DOHH2 (cell line): ENCODE measurements around the gene RPL18A.

ENCODE experiments used
- H3F3A ChIP-seq: fragments of 200-600 bp; sonication (generic), shearing (Covaris generic); 2 replicates; pipeline ENCODE4 v1.6.0; 2016; ENCODE audit warnings: antibody characterized with exemption, mild to moderate bottlenecking; ENCODE audit not compliant: control insufficient read depth, insufficient read depth
- H3K27ac ChIP-seq: fragments of 200-600 bp; sonication (generic); 2 replicates; pipeline ENCODE4 v1.5.1; 2014; ENCODE audit warnings: low read depth, mild to moderate bottlenecking, low read length, moderate library complexity
- H3K27me3 ChIP-seq: fragments of 200-600 bp; sonication (generic); 2 replicates; pipeline ENCODE4 v1.6.1; 2014; ENCODE audit warnings: mild to moderate bottlenecking, low read length, mixed read lengths; ENCODE audit not compliant: control insufficient read depth
- H3K36me3 ChIP-seq: fragments of 200-600 bp; sonication (generic); 2 replicates; pipeline ENCODE4 v1.6.1; 2014; ENCODE audit warnings: mild to moderate bottlenecking, low read length, moderate library complexity, mixed read lengths; ENCODE audit not compliant: control insufficient read depth
- H3K4me1 ChIP-seq: fragments of 200-600 bp; sonication (generic); 2 replicates; pipeline ENCODE4 v1.6.1; 2014; ENCODE audit warnings: mild to moderate bottlenecking, low read length, mixed read lengths; ENCODE audit not compliant: control insufficient read depth
- H3K4me2 ChIP-seq: fragments of 200-600 bp; sonication (generic); 2 replicates; pipeline ENCODE4 v1.6.0; 2014; ENCODE audit warnings: mild to moderate bottlenecking, low read length, moderate library complexity
- H3K4me3 ChIP-seq: fragments of 200-600 bp; sonication (generic); 2 replicates; pipeline ENCODE4 v1.5.1; 2014; ENCODE audit warnings: mild to moderate bottlenecking, low read length, mixed read lengths
- H3K79me2 ChIP-seq: fragments of 200-600 bp; sonication (generic); 2 replicates; pipeline ENCODE4 v1.6.1; 2014; ENCODE audit warnings: mild to moderate bottlenecking, low read length, mixed read lengths; ENCODE audit not compliant: control insufficient read depth
- H3K9me2 ChIP-seq: fragments of 200-600 bp; sonication (generic); replicated peaks from 2 replicates; pipeline ENCODE4 v1.6.1; 2014; ENCODE audit warnings: mild to moderate bottlenecking, low read length, mixed read lengths; ENCODE audit not compliant: control insufficient read depth
- H3K9me3 ChIP-seq: fragments of 200-600 bp; sonication (generic); 2 replicates; pipeline ENCODE4 v1.6.1; 2014; ENCODE audit warnings: antibody characterized with exemption, low read length, mixed read lengths; ENCODE audit not compliant: control insufficient read depth, insufficient read depth
- H4K20me1 ChIP-seq: fragments of 200-600 bp; sonication (generic); 2 replicates; pipeline ENCODE4 v1.6.0; 2014; ENCODE audit warnings: low read depth, mild to moderate bottlenecking, antibody characterized with exemption, low read length, moderate library complexity; ENCODE audit not compliant: control insufficient read depth, insufficient read depth
- CTCF ChIP-seq: fragments of 200-600 bp; sonication (generic); IDR thresholded peaks from one replicate; pipeline ENCODE4 v1.5.1; 2014; ENCODE audit warnings: antibody characterized with exemption, mild to moderate bottlenecking, low read depth, low read length; ENCODE audit not compliant: poor library complexity, severe bottlenecking
- EZH2phosphoT487 ChIP-seq: fragments of 200-600 bp; sonication (generic); IDR thresholded peaks from 2 replicates; pipeline ENCODE4 v1.6.1; 2017; ENCODE audit warnings: borderline replicate concordance, mild to moderate bottlenecking, antibody characterized with exemption, low read length, moderate library complexity, mixed read lengths

The RPL18A gene

GRCh38 chr19:17824339-17824738 is 35.4 kb upstream of the RPL18A start:
- Histone ChIP-seq H3K9me2 (no peaks in the 10 kb centered on the region), H3K4me2 (no peak overlapping the region)

GRCh38 chr19:17826508-17827056 is 33.1 kb upstream of the RPL18A start:
- Histone ChIP-seq H3F3A (no peaks in the 10 kb centered on the region), H3K4me2 (no peak overlapping the region), H3K9me2 (no peaks in the 10 kb centered on the region), H3K9me3 (peaks cover 4% of the 10 kb centered on the region; the same call in 1 of the 2 replicates), H4K20me1 (no peaks in the 10 kb centered on the region), H3K36me3 (no peaks in the 10 kb centered on the region), H3K4me3 (no peak overlapping the region), H3K27me3 (no peaks in the 10 kb centered on the region), H3K4me1 (no peaks in the 10 kb centered on the region), H3K79me2 (no peaks in the 10 kb centered on the region), H3K27ac (no peak overlapping the region)
- TF ChIP-seq EZH2phosphoT487: no peak
- no peak for TF ChIP-seq CTCF

More at GRCh38 chr19:17824339-17824738, 35.4 kb upstream of the RPL18A start:
- Histone ChIP-seq H3K4me3 (no peak overlapping the region), H3K27me3 (no peaks in the 10 kb centered on the region), H3K79me2 (no peaks in the 10 kb centered on the region), H3K36me3 (no peaks in the 10 kb centered on the region), H3F3A (no peaks in the 10 kb centered on the region), H3K9me3 (no peaks in the 10 kb centered on the region), H4K20me1 (no peaks in the 10 kb centered on the region), H3K4me1 (no peaks in the 10 kb centered on the region), H3K27ac (no peak overlapping the region)
- TF ChIP-seq CTCF (no peak), EZH2phosphoT487 (no peak)

GRCh38 chr19:17829855-17830566 is 29.7 kb upstream of the RPL18A start:
- no peak overlapping the region for H3K4me3 ChIP-seq
- H3K27me3 ChIP-seq: no peaks in the 10 kb centered on the region
- no peaks in the 10 kb centered on the region for H3F3A ChIP-seq
- H3K9me3 ChIP-seq: peaks cover 4% of the 10 kb centered on the region; the same call in 1 of the 2 replicates
- no peak for TF ChIP-seq CTCF
- TF ChIP-seq EZH2phosphoT487: no peak
- no peak overlapping the region for H3K27ac ChIP-seq
- H3K4me2 ChIP-seq: no peak overlapping the region
- H3K79me2 ChIP-seq: no peaks in the 10 kb centered on the region
- H3K4me1 ChIP-seq: no peaks in the 10 kb centered on the region
- no peaks in the 10 kb centered on the region for H3K36me3 ChIP-seq
- no peaks in the 10 kb centered on the region for H4K20me1 ChIP-seq
- H3K9me2 ChIP-seq: no peaks in the 10 kb centered on the region
